Osteocyte (in vitro differentiated cells): ENCODE measurements around the gene CCDC77. TPM values are rescaled to one million over a fixed set of nuclear protein-coding genes. Genes with fewer than 3 reads are reported as not detected.

Source experiments
- DNase-seq: peaks from one replicate; pipeline ENCODE4 v3.0.0; 2021; ENCODE audit warnings: mixed read lengths; ENCODE audit not compliant: unreplicated experiment; ENCODE audit errors: extremely low spot score
- H3K27ac Mint-ChIP-seq: one replicate; pipeline ENCODE4 v1.8.0; 2021; ENCODE audit warnings: mild to moderate bottlenecking, mixed read lengths; ENCODE audit not compliant: unreplicated experiment
- H3K27me3 Mint-ChIP-seq: one replicate; pipeline ENCODE4 v1.8.0; 2021; ENCODE audit warnings: mixed read lengths; ENCODE audit not compliant: unreplicated experiment
- H3K36me3 Mint-ChIP-seq: one replicate; pipeline ENCODE4 v1.8.0; 2021; ENCODE audit warnings: mixed read lengths; ENCODE audit not compliant: unreplicated experiment
- H3K4me1 Mint-ChIP-seq: one replicate; pipeline ENCODE4 v1.8.0; 2021; ENCODE audit warnings: mixed read lengths; ENCODE audit not compliant: unreplicated experiment
- H3K4me3 Mint-ChIP-seq: one replicate; pipeline ENCODE4 v1.8.0; 2021; ENCODE audit warnings: mild to moderate bottlenecking, moderate library complexity, mixed read lengths; ENCODE audit not compliant: unreplicated experiment
- H3K9me3 Mint-ChIP-seq: one replicate; pipeline ENCODE4 v1.8.0; 2021; ENCODE audit warnings: mixed read lengths; ENCODE audit not compliant: unreplicated experiment
- CTCF ChIP-seq: fragments of 200-600 bp; sonication (generic); IDR thresholded peaks from 2 replicates; pipeline ENCODE4 v1.5.0; 2021; ENCODE audit warnings: antibody characterized with exemption, mild to moderate bottlenecking, moderate library complexity
- total RNA-seq: library from RNA; stranded (reverse); gene quantifications from 2 replicates; pipeline ENCODE4 v1.2.1, GENCODE V29; 2021

The CCDC77 gene
- total RNA-seq, 1 donor from 2014 or later, result 8.1 TPM

GRCh38 chr12:482061-482460 is 80.6 kb downstream of the CCDC77 start:
- H3K27me3 Mint-ChIP-seq, result peaks cover 53% of the 10 kb centered on the region
- no peaks in the 10 kb centered on the region for H3K36me3 Mint-ChIP-seq
- DNase-seq, result no peak
- no peak overlapping the region for H3K27ac Mint-ChIP-seq
- peaks cover 1% of the 10 kb centered on the region for H3K9me3 Mint-ChIP-seq
- TF ChIP-seq CTCF, result no peak
- no peak overlapping the region for H3K4me3 Mint-ChIP-seq
- peaks cover 15% of the 10 kb centered on the region for H3K4me1 Mint-ChIP-seq

- peaks cover 9% of the 10 kb centered on the region for H3K9me3 Mint-ChIP-seq
These were observed 82.7 kb downstream of the CCDC77 start for GRCh38 chr12:484096-484495.

DNA sequence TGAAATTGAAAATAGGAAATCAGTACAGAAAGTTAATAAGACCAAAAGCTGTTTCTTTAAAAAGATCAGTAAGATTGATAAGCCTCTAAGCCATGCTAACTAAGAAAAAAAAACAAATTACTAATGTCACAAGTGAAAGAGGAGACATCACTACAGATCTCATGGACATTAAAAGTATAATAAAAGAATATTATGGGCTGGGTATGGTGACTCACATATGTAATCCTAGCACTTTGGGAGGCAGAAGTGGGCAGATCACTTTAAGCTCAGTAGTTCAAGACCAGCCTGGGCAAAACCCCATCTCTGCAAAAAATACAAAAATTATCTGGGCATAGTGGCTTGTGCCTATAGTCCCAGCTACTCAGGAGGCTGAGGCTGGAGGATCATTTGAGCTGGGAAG is 88.8 kb downstream of the CCDC77 start:
- Mint-ChIP-seq H3K36me3 (peaks cover 6% of the 10 kb centered on the region), H3K9me3 (peaks cover 41% of the 10 kb centered on the region), H3K27ac (no peak overlapping the region), H3K4me3 (no peak overlapping the region), H3K4me1 (no peaks in the 10 kb centered on the region), H3K27me3 (peaks cover 39% of the 10 kb centered on the region)
- no peak for TF ChIP-seq CTCF
- DNase-seq, result no peak

More at GRCh38 chr12:484096-484495, 82.7 kb downstream of the CCDC77 start:
- DNase-seq, result no peak
- H3K36me3 Mint-ChIP-seq, result no peaks in the 10 kb centered on the region
- TF ChIP-seq CTCF, result no peak
- no peak overlapping the region for H3K4me3 Mint-ChIP-seq
- H3K27ac Mint-ChIP-seq, result no peak overlapping the region
- peaks cover 42% of the 10 kb centered on the region for H3K27me3 Mint-ChIP-seq
- H3K4me1 Mint-ChIP-seq, result peaks cover 15% of the 10 kb centered on the region

Other genes starting within 250 kb of the CCDC77 start
- gene SLC6A12, start 187.5 kb upstream of the CCDC77 start, total RNA-seq, result not detected in 2 replicates
- 0.43 TPM in 1 of 2 replicates, not detected in the other for gene SLC6A13, start 138.8 kb upstream of the CCDC77 start, total RNA-seq
- gene KDM5A, start 12.3 kb upstream of the CCDC77 start, total RNA-seq, result 77.3 and 81.1 TPM in 2 replicates
- 0.21 and 0.27 TPM in 2 replicates for gene B4GALNT3, start 58.3 kb downstream of the CCDC77 start, total RNA-seq